ENCODE data around the gene IQGAP2. TPM values are rescaled to one million over a fixed set of nuclear protein-coding genes. Genes with fewer than 3 reads are reported as not detected.

IQGAP2 gene
- total and polyA plus RNA-seq, 2 of the 8 experiments (the other 6 are each of a cell fraction or from before 2014, with no cell fraction given), result 19.7 to 66.0 TPM

DNA sequence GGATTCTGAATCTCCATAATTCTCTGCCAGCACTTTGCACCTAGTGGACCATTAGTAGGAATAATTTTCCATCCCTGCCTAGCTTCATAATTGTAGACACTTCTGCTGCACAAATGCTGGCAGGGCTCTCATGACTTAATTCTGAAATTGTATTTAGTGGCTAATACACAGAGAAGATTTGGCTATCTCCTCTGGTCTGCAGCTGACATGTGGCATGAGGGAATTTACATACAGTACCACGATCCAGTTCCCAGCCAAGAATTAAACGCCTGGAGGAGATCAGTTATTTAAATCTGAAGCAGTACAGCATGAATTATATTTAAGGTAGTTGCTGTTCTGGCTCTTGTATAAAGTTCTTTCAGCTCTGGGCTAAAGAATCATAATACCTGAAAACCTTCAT, 46.5 kb downstream of the IQGAP2 start (continued):
- TF ChIP-seq, protein P1, sequence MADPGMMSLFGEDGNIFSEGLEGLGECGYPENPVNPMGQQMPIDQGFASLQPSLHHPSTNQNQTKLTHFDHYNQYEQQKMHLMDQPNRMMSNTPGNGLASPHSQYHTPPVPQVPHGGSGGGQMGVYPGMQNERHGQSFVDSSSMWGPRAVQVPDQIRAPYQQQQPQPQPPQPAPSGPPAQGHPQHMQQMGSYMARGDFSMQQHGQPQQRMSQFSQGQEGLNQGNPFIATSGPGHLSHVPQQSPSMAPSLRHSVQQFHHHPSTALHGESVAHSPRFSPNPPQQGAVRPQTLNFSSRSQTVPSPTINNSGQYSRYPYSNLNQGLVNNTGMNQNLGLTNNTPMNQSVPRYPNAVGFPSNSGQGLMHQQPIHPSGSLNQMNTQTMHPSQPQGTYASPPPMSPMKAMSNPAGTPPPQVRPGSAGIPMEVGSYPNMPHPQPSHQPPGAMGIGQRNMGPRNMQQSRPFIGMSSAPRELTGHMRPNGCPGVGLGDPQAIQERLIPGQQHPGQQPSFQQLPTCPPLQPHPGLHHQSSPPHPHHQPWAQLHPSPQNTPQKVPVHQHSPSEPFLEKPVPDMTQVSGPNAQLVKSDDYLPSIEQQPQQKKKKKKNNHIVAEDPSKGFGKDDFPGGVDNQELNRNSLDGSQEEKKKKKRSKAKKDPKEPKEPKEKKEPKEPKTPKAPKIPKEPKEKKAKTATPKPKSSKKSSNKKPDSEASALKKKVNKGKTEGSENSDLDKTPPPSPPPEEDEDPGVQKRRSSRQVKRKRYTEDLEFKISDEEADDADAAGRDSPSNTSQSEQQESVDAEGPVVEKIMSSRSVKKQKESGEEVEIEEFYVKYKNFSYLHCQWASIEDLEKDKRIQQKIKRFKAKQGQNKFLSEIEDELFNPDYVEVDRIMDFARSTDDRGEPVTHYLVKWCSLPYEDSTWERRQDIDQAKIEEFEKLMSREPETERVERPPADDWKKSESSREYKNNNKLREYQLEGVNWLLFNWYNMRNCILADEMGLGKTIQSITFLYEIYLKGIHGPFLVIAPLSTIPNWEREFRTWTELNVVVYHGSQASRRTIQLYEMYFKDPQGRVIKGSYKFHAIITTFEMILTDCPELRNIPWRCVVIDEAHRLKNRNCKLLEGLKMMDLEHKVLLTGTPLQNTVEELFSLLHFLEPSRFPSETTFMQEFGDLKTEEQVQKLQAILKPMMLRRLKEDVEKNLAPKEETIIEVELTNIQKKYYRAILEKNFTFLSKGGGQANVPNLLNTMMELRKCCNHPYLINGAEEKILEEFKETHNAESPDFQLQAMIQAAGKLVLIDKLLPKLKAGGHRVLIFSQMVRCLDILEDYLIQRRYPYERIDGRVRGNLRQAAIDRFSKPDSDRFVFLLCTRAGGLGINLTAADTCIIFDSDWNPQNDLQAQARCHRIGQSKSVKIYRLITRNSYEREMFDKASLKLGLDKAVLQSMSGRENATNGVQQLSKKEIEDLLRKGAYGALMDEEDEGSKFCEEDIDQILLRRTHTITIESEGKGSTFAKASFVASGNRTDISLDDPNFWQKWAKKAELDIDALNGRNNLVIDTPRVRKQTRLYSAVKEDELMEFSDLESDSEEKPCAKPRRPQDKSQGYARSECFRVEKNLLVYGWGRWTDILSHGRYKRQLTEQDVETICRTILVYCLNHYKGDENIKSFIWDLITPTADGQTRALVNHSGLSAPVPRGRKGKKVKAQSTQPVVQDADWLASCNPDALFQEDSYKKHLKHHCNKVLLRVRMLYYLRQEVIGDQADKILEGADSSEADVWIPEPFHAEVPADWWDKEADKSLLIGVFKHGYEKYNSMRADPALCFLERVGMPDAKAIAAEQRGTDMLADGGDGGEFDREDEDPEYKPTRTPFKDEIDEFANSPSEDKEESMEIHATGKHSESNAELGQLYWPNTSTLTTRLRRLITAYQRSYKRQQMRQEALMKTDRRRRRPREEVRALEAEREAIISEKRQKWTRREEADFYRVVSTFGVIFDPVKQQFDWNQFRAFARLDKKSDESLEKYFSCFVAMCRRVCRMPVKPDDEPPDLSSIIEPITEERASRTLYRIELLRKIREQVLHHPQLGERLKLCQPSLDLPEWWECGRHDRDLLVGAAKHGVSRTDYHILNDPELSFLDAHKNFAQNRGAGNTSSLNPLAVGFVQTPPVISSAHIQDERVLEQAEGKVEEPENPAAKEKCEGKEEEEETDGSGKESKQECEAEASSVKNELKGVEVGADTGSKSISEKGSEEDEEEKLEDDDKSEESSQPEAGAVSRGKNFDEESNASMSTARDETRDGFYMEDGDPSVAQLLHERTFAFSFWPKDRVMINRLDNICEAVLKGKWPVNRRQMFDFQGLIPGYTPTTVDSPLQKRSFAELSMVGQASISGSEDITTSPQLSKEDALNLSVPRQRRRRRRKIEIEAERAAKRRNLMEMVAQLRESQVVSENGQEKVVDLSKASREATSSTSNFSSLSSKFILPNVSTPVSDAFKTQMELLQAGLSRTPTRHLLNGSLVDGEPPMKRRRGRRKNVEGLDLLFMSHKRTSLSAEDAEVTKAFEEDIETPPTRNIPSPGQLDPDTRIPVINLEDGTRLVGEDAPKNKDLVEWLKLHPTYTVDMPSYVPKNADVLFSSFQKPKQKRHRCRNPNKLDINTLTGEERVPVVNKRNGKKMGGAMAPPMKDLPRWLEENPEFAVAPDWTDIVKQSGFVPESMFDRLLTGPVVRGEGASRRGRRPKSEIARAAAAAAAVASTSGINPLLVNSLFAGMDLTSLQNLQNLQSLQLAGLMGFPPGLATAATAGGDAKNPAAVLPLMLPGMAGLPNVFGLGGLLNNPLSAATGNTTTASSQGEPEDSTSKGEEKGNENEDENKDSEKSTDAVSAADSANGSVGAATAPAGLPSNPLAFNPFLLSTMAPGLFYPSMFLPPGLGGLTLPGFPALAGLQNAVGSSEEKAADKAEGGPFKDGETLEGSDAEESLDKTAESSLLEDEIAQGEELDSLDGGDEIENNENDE (IDR thresholded peaks at IDR 0.05; ENCODE audit: insufficient replicate concordance, low read length), result no peak
- TF ChIP-seq, protein P2, sequence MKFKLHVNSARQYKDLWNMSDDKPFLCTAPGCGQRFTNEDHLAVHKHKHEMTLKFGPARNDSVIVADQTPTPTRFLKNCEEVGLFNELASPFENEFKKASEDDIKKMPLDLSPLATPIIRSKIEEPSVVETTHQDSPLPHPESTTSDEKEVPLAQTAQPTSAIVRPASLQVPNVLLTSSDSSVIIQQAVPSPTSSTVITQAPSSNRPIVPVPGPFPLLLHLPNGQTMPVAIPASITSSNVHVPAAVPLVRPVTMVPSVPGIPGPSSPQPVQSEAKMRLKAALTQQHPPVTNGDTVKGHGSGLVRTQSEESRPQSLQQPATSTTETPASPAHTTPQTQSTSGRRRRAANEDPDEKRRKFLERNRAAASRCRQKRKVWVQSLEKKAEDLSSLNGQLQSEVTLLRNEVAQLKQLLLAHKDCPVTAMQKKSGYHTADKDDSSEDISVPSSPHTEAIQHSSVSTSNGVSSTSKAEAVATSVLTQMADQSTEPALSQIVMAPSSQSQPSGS (IDR thresholded peaks at IDR 0.05; ENCODE audit: low read length), result no peak
- TF ChIP-seq, protein P3, sequence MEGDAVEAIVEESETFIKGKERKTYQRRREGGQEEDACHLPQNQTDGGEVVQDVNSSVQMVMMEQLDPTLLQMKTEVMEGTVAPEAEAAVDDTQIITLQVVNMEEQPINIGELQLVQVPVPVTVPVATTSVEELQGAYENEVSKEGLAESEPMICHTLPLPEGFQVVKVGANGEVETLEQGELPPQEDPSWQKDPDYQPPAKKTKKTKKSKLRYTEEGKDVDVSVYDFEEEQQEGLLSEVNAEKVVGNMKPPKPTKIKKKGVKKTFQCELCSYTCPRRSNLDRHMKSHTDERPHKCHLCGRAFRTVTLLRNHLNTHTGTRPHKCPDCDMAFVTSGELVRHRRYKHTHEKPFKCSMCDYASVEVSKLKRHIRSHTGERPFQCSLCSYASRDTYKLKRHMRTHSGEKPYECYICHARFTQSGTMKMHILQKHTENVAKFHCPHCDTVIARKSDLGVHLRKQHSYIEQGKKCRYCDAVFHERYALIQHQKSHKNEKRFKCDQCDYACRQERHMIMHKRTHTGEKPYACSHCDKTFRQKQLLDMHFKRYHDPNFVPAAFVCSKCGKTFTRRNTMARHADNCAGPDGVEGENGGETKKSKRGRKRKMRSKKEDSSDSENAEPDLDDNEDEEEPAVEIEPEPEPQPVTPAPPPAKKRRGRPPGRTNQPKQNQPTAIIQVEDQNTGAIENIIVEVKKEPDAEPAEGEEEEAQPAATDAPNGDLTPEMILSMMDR (IDR thresholded peaks at IDR 0.05; ENCODE audit: control extremely low read depth in 1 of 3, insufficient read depth in 1 of 3, low read depth in 1 of 3, low read length in 3 of 3), result no peak

All from H1 (cell line).